ENCODE measurements around the gene COL23A1. TPM values are rescaled to one million over a fixed set of nuclear protein-coding genes. Genes with fewer than 3 reads are reported as not detected.

COL23A1 gene
- total and polyA plus RNA-seq, 2 of the 13 experiments (the other 11 are each of a cell fraction or from before 2014, with no cell fraction given): not detected

DNA sequence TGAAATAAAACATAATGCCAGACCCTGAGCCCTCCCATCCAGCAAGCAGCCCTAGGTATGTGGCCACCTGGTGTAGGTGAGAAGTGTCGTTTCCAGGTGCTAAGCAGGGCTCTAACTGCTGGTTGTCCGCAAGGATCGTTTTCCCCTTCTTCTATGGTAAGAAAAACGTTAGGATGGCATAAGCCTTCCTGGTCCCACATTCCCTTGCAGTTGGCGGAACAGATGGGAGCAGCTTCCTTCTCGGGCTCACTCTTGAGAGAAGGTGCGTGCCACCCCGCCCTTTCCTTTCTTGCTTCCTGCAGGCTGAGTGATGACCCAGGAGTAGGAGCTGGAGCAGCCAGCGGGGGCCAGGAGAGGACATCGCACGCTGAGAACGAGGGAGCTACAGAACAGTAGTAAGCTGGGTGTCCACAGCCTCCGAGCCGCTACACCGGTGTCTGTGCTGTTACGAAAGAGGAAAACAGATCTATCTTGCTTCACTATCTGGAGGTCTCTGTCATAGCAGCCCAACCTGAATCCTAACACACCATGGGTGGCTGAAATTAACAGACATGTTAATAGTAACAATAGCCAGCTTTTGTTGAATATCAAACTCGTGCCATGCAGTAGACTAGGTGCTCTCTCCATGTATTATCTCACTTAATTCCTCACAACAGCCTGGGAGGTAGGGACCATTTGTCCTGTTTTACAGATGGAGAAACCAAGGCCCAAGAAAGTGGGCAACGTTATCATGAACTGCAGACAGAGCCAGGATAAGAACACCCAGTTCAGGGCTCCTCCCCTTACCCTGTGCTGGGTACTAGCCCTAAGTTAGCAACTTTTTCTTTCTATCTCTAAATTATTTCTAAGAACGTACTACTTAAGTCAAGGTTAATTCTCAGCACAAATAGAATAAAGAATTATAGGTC is 139.8 kb downstream of the COL23A1 start:
- no TSS peak for BruUV-seq (replicated peaks)
- TF ChIP-seq KDM6A (CRISPR knock-in tag; IDR thresholded peaks at IDR 0.05; ENCODE audit: low read depth) (no peak), CEBPB (IDR thresholded peaks at IDR 0.05; ENCODE audit: borderline replicate concordance, low read depth, low read length) (0 out of 2 replicates have a peak, but pooled peaks have one; percentile 3)
- no peak overlapping the region for H3K27ac ChIP-seq (ENCODE audit: extremely low read length, insufficient read depth, low read length)
- FAIRE-seq (no peak), ATAC-seq (no peak), DNase-seq (ENCODE audit: low spot score) (no peak)
- peaks cover 5 to 26% of the 10 kb centered on the region in 2 experiments; a peak in 4 of 5 replicates for H3K27me3 ChIP-seq (ENCODE audit: control insufficient read depth in 1 of 2, insufficient read depth in 2 of 2, low read length in 2 of 2)
- ChIA-PET CTCF (ENCODE audit: low intra/inter-chr PET ratio, low total read pairs) (no interaction called here), POLR2A (no interaction called here)
- in situ Hi-C loops (cut with HindIII; ENCODE audit: extremely low pct_ligation_motif_present, low pct_unique_long_range_greater_than_20kb) (no loop called here), intact Hi-C loops (cut with micrococcal nuclease; ENCODE audit: unreplicated experiment) (no loop called here)
- H3K36me3 ChIP-seq (replicated peaks in 1 of 2; ENCODE audit: control insufficient read depth in 1 of 2, insufficient read depth in 2 of 2, low read length in 2 of 2): no peaks in the 10 kb centered on the region
- H4K20me1 ChIP-seq (ENCODE audit: insufficient read depth, low read length): no peaks in the 10 kb centered on the region
- H3K4me3 ChIP-seq (replicated peaks in 1 of 3; ENCODE audit: insufficient read depth in 1 of 3, low read depth in 2 of 3, low read length in 3 of 3): no peak overlapping the region
- no peaks in the 10 kb centered on the region for H3K79me2 ChIP-seq (ENCODE audit: insufficient read depth, low read length)
- no peaks in the 10 kb centered on the region for H3K4me1 ChIP-seq (ENCODE audit: insufficient read depth, low read length)
- no peak overlapping the region for H2AFZ ChIP-seq (ENCODE audit: low read length)
- WGBS (ENCODE audit: low lambda C conversion rate): 16% methylated on average over 14 of the region's 19 CpGs
- no peak overlapping the region for H3K9ac ChIP-seq (ENCODE audit: insufficient read depth, low read depth, low read length)
- H3K4me2 ChIP-seq (ENCODE audit: low read depth, low read length): no peak overlapping the region
- no peaks in the 10 kb centered on the region for H3K9me3 ChIP-seq (ENCODE audit: low read length)

DNA sequence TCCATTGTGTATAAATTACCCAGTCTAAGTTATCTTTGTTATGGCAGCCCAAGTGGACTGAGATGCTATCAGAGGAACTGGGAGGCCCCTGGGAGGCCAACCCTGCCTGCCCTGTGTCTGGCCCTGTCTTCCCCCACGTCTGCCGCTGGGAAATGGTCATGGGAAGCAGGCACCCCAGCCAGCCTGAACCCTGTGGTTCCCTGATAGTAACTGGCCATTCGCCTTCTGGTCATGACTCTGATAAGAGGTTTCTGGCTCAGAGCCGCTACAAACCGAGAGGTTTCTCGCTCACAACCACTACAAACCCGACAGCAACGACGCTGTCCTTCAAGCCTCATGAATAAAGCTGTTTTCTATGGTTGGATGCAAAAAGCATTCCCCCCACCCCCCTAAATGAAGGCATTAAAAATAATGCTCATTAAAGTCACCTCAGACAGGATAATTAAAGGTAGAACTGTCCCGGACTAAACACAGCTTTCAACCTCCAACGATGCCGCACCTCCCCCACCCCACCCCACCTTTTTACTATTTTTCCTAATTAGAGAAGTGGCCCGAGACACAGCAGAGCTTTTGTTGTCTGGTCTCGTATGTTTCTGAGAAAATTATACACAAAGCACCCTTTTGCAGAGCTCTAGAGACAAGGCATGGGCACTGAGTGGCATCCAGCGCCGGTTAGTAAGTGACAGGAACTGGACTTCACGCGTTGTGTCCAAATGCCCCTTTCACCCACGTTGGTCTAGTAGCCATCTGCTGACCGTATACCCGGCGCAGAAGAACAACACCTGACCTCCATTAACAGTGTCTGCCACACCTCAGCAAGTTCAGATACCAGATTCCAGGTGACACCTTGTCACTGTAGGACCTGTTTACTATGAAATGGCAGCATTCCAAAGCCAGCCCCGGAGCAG is 140.8 kb downstream of the COL23A1 start:
- no peaks in the 10 kb centered on the region for H3K9me3 ChIP-seq (ENCODE audit: low read length)
- WGBS (ENCODE audit: low lambda C conversion rate): 60% methylated on average over 19 of the region's 23 CpGs
- in situ Hi-C loops (cut with HindIII; ENCODE audit: extremely low pct_ligation_motif_present, low pct_unique_long_range_greater_than_20kb) (no loop called here), intact Hi-C loops (cut with micrococcal nuclease; ENCODE audit: unreplicated experiment) (no loop called here)
- no peaks in the 10 kb centered on the region for H4K20me1 ChIP-seq (ENCODE audit: insufficient read depth, low read length)
- H3K9ac ChIP-seq (ENCODE audit: insufficient read depth, low read depth, low read length): no peak overlapping the region
- no peak overlapping the region for H3K4me2 ChIP-seq (ENCODE audit: low read depth, low read length)
- ChIA-PET CTCF (ENCODE audit: low intra/inter-chr PET ratio, low total read pairs) (no interaction called here), POLR2A (no interaction called here)
- FAIRE-seq (no peak), DNase-seq (ENCODE audit: low spot score) (no peak), ATAC-seq (no peak)
- TF ChIP-seq ZNF883 (CRISPR knock-in tag; IDR thresholded peaks at IDR 0.05; ENCODE audit: not compliant biosample characterization) (no peak), SUZ12 (IDR thresholded peaks at IDR 0.05; ENCODE audit: low read depth, low read length) (no peak), ZNF562 (CRISPR knock-in tag; IDR thresholded peaks at IDR 0.05; ENCODE audit: borderline replicate concordance) (no peak)
- TF ChIP-seq, protein P1, sequence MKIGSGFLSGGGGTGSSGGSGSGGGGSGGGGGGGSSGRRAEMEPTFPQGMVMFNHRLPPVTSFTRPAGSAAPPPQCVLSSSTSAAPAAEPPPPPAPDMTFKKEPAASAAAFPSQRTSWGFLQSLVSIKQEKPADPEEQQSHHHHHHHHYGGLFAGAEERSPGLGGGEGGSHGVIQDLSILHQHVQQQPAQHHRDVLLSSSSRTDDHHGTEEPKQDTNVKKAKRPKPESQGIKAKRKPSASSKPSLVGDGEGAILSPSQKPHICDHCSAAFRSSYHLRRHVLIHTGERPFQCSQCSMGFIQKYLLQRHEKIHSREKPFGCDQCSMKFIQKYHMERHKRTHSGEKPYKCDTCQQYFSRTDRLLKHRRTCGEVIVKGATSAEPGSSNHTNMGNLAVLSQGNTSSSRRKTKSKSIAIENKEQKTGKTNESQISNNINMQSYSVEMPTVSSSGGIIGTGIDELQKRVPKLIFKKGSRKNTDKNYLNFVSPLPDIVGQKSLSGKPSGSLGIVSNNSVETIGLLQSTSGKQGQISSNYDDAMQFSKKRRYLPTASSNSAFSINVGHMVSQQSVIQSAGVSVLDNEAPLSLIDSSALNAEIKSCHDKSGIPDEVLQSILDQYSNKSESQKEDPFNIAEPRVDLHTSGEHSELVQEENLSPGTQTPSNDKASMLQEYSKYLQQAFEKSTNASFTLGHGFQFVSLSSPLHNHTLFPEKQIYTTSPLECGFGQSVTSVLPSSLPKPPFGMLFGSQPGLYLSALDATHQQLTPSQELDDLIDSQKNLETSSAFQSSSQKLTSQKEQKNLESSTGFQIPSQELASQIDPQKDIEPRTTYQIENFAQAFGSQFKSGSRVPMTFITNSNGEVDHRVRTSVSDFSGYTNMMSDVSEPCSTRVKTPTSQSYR (CRISPR knock-in tag; IDR thresholded peaks at IDR 0.05; ENCODE audit: borderline replicate concordance): no peak
- TF ChIP-seq, protein P2, sequence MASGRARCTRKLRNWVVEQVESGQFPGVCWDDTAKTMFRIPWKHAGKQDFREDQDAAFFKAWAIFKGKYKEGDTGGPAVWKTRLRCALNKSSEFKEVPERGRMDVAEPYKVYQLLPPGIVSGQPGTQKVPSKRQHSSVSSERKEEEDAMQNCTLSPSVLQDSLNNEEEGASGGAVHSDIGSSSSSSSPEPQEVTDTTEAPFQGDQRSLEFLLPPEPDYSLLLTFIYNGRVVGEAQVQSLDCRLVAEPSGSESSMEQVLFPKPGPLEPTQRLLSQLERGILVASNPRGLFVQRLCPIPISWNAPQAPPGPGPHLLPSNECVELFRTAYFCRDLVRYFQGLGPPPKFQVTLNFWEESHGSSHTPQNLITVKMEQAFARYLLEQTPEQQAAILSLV (CRISPR knock-in tag; IDR thresholded peaks at IDR 0.05; ENCODE audit: borderline replicate concordance): no peak
- no peaks in the 10 kb centered on the region for H3K79me2 ChIP-seq (ENCODE audit: insufficient read depth, low read length)
- no peak overlapping the region for H3K27ac ChIP-seq (ENCODE audit: extremely low read length, insufficient read depth, low read length)
- peaks cover 5 to 26% of the 10 kb centered on the region in 2 experiments; a peak in 4 of 5 replicates for H3K27me3 ChIP-seq (ENCODE audit: control insufficient read depth in 1 of 2, insufficient read depth in 2 of 2, low read length in 2 of 2)
- H3K4me3 ChIP-seq (replicated peaks in 1 of 3; ENCODE audit: insufficient read depth in 1 of 3, low read depth in 2 of 3, low read length in 3 of 3): no peak overlapping the region
- no TSS peak for BruUV-seq (replicated peaks)
- H2AFZ ChIP-seq (ENCODE audit: low read length): no peak overlapping the region
- no peaks in the 10 kb centered on the region for H3K36me3 ChIP-seq (replicated peaks in 1 of 2; ENCODE audit: control insufficient read depth in 1 of 2, insufficient read depth in 2 of 2, low read length in 2 of 2)
- H3K4me1 ChIP-seq (ENCODE audit: insufficient read depth, low read length): no peaks in the 10 kb centered on the region
